GM11168 (cell line): ENCODE results near the gene ZMPSTE24.

Source experiments
- in situ Hi-C: fragments of 300-500 bp; cut with MboI; formaldehyde crosslinking; loops from one replicate; pipeline ENCODE4 v1.12.0; 2022; ENCODE audit warnings: low sequenced_read_pairs; ENCODE audit not compliant: unreplicated experiment

The ZMPSTE24 gene

DNA sequence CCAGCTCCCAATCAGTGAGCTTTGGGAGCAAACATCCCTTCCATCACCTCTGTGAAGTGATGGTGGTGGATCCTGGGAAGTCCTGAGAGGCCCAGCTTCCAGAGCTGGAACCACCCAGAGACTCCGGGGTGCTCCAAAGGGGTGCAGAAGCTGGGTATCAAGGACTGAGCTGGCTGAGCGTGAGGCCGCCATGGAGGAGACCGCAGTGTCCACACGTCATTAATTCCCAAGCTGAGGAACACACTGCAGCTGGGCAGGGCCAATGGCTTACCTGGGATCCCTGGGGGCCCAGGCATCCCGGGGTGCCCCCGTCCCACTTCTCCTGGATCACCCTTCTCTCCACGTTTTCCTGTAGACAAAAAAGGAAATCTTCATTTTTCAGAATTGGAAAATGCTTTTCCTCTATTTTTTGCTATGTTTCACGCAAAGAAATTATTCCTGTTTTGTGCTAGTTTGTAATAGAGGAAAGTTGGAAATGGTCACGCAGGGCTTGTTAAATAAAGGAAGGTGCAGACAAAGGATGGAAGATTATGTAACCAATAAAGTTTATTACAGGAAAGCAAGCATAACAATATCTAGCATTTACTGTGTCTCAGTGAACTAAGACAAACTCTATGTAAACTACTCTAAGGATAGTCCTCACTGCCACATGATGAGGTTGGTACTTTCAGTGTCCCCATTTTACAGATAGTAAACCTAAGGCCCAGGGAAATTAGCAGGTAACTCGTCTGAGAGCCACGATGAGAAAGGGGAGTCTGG is 43.7 kb downstream of the ZMPSTE24 start:
- in situ Hi-C loops, result no loop called here

DNA sequence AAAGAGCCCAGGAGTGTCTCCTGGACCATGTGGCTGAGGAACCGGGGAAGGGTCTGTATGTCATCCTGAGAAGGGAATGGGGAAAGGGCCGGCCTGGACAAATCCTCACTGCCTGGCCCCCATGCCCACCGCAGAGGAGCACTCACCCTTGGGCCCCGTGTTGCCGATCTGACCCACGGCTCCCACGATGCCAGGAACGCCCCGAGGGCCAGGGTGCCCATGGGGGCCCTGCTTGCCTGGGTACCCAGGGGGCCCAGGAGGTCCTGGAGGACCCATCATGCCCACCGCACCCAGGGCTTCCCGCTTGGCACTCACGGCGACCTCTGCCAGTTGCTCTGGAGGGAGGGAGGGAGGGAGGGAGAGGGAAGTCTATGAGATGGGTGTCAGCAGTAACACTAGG is 44.4 kb downstream of the ZMPSTE24 start:
- in situ Hi-C loops, result no loop called here

DNA sequence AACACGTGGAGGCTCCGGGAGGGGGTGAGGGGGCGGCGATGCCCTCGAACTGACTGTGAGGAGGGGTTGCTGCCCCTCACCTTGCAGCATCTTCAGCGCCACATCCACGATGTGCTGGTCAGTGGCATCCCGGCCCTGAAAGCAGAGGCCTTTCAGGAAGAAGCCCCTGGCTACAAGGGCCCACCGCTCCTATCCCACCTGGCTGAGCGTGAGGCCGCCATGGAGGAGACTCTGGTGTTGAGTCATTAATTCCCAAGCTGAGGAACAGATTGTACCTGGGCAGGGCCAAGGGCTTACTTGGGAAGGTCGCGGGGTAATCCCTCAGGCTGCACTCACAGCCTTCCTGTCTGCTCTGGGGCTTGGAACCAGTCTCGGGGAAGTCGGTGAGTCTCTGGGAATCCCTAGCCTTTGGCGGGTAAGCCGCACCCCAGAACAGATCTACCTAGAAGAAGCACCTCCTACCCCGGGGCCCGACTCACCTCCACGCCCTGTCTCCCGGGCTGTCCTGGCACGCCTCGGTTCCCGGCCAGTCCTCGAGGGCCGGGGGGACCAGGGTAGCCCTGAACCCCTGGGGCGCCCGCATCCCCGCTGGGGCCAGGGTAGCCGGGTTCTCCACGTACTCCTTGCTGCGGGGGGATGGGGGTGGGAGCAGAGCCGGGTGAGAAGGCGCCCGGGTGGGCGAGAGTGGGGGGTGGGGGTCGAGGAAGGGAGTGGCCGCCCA is 45.2 kb downstream of the ZMPSTE24 start:
- in situ Hi-C loops, result no loop called here

DNA sequence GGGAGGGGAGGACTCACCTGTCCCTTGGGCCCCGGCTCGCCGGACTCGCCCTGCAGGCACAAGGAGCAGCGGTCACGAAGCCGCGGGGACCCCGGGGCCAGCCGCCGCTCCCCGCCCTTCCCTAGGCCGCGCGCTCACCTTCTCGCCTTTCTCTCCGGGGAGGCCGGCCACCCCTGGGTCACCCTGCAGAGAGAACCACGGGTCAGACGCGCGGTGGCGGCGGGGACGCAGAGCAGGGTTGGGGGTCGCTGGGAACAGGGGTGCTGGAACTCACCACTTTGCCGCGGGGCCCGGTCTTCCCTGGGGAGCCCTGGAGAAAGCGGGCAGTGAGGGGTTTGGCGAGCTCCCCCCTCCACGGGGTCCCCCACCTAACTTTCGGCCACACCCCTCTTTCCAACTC is 45.8 kb downstream of the ZMPSTE24 start:
- in situ Hi-C loops, result no loop called here

DNA sequence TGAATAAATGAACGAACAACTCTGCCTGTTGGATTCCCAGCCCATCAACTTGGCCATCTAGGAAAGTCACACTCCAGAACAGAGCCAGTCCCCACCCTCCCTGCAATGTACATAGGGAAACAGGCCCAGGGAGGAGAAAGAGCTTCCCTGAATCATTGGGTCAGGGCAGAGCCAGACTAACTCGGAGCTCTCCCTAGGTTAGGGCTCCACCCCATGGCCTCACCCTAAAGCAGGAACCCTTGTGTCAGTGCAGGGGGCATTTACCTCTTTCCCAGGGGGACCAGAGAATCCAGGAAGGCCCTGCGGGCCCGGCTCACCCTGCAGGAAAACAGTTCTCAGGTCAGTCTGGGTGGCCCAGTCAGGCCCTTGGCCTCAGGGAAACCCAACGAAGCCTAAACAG is 47.4 kb downstream of the ZMPSTE24 start:
- in situ Hi-C loops, result no loop called here

DNA sequence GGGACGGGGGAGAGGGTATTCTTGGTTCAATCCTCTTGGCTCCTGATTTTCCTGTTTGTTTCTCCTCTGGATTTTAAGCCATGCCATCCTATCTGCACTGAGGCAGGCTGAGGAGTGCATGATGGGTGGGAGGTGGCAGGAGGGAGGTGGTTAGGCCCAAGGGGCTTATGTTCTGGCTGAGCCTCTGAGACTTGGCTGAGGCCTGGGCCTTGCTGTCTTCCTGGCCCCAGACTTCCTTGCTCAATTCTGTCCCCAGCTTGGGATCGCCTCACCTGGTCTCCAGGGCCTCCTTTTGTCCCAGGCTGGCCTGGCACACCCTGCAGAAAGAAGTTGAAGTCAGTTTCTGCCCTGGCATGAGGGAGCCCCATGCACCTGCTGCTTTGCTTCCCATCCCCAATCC is 47.8 kb downstream of the ZMPSTE24 start:
- in situ Hi-C loops, result no loop called here

DNA sequence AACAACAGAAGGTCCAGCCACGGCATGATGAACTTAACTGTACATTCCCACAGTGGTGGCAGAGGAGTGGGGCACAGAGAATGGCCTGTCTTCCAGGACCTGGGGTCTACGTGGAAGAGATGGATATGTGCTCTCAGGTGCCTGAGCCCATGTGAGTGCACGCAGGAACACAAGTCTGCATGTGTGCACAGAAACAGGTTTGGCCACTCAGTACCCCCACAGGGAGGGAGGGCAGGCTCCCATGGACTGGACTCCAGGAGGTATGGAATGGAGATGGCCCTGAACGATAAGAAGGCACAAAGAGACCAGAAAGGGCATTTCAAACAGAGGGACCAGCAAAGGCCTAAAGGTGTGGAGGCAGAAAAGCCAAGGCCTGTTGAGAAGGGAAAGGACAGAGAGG is 48.3 kb downstream of the ZMPSTE24 start:
- in situ Hi-C loops, result no loop called here

DNA sequence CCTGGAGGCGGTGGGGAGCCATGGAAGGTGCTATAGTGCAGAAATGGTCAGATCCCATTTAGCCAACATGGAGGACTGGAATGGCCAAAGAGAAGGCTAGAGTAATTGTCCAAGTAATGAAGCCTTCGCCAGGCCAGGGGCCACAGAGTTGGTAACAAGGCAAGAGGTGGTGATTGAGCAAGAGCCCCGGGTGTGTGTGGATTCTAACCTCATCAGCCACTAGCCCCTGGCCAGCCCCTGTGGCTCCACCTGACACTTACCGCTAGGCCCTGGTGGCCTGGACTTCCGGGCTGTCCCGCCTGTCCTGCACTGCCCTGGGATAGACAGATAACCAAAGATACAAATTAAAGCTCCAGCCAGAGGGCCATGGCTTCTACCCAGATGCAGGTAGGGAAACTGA is 49.1 kb downstream of the ZMPSTE24 start:
- in situ Hi-C loops, result no loop called here

DNA sequence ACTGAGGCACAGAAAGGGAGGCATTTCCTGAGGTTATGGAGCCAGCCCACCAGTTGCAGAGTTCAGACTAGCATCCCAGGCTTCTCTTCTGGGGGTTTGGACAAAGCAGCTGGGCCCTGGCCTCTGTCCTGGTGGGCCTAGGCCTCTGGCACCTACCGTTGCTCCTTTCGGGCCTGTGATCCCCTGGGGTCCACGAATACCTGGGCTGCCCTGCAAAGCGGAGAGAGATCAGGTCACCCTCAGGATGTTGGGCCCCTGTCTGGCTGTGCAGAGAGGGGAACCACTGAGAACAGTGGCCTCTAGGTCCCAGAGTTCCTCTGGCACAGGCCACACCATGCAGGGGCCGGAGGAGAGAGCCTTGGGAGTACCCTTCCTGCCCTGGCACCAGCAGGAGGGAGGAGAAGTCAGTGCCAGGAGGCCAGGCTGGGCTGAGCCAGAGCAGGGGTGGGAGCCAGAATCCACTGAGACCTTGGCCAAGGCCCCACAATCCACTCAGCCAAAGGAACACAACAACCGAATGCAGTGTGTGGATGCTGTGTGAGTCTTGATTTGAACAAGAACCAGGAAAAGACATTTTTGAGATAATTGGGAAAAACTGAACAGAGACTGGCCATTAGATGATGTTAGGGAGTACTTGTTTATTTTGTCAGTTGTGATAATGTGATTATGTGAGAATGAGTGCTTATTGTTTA is 50.1 kb downstream of the ZMPSTE24 start:
- in situ Hi-C loops, result no loop called here

DNA sequence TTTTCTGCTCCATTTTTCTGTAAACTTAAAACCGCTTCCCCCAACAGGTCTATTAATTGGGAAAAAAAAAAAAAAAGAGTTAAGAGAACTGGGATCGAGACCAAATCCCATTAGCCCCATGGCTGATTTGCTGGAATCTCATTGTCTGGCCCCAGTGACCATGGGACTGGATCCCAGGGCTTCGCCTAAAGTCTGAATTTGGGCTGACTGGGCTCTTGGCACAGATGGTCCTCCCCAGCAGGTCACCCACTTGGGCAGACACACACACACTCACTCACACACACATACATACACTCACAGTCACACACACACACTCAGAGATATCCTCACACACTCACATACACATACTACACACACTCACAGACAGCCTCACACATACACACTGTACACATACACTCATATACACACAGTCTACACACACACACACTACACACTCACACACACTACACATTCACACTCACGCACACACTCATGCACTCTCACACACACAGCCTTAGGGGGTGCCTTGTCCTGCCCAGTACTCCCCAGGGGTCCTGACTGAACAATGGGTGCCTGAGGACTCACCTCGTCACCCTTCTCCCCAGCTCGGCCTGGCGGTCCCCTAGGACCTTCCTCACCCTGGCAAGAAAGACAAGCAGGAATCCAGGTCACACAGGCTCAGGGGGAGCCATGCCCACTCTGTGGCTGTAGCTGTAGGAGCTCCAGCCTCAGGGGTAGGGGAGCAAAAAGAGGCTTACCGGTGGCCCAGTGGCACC is 51.5 kb downstream of the ZMPSTE24 start:
- in situ Hi-C loops, result no loop called here

DNA sequence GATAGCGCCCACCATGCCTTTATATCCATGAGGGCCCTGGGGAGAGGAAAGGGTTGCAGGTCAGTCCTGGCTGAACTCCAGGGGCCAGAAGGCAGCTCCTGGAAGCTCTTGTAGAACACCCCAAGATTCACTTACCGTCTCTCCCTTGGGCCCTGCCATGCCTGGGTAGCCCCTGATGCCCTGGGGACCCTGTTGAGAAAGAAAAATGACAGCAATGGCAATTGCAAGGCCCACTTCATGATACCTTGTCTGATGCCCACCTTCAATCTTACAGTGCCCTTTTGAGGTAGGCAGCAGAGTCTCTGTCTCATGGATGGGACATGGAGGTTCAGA is 52.1 kb downstream of the ZMPSTE24 start:
- in situ Hi-C loops, result no loop called here

DNA sequence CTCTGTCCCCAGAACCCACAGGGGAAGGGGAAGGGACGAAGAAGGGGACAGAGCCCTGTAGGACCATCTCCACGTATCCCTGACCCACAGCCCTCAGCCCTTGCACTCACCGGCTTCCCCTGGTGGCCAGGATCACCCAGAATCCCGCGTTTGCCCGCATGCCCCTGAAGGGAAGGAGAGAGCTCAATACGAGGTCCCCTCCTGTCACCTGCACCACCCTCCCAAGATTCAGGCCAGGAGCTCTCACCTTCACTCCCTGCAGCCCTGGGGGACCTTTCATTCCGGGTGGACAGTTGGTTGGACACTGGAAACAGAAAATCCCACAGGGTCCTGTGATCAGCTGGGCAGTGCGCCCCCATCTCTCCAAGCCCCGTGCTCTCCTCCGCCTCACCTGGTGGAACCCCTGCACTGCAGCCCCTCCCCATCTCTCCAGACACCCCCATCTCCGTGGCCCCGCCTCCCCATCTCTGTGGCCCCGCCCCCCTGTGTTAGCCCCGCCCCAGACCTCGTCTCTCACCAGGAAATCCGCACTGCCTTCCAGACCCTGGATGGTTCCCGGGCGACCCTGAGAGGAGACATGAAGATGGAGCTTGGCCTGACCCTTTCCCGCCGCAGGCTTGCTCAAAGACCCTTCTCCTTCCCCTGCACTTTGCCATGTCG is 53.1 kb downstream of the ZMPSTE24 start:
- in situ Hi-C loops, result no loop called here

DNA sequence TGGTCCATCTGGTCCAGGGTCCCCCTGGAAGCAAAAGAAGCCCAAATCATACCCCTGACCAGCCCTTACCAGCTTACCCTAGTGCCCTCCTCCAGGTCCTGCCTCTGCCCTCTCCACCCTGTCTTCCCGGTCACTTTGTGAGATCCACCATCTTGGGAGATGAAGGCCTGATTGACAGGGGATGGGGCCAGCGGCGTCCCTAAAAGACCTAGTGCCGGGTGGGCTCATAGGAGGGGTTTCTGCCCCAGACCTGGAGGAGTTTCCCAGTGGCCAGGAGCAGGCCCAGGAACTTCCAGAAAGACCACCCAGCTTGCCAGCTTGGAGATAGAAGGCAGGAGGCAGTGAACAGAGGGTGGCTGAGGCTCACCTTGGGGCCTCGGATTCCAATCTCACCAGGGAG is 53.7 kb downstream of the ZMPSTE24 start:
- in situ Hi-C loops, result no loop called here

DNA sequence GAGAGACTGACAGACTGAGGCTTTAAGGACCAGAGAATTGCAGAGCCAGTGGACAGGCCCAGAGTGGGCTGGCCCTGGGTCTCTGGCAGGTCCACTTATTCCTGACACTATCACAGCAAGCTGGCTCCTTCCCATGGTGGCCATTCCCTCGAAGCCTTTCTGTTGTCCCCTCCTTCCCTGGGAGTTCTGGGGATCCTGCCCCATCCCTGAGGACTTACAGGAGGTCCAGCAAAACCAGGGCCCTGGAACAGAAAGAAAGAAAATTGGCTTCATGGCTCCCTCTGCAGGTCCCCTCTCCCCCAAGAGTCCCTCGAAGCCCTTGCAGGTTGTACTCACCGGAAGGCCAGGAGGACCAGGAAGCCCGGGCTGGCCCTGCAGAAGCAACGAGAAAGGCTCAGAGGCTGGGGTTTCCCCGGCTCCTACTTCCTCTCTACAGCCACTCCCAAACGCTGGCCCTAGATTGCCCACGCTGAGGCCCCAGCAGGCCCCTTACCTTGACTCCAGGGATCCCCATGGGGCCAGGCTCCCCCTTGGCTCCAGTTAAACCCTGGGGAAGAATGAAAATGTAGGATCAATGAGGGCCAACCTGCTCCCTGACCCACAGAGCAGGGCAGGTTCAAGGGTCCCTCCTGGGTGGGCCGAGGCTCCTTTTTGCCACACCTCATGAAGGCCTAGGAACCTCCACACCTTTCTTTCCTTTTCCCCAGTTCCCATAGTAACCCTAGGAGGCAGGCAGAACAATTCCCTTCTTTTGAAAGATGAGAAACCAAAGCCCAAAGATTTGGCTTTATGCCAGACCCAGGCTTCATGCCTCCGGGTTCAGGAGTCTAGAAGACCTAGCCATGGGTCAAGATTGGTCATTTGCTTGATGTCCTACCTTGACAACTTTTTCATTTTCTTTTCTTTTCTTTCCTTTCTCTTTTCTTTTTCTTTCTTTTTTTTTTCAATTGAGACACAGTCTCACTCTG is 54.5 kb downstream of the ZMPSTE24 start:
- in situ Hi-C loops, result no loop called here

DNA sequence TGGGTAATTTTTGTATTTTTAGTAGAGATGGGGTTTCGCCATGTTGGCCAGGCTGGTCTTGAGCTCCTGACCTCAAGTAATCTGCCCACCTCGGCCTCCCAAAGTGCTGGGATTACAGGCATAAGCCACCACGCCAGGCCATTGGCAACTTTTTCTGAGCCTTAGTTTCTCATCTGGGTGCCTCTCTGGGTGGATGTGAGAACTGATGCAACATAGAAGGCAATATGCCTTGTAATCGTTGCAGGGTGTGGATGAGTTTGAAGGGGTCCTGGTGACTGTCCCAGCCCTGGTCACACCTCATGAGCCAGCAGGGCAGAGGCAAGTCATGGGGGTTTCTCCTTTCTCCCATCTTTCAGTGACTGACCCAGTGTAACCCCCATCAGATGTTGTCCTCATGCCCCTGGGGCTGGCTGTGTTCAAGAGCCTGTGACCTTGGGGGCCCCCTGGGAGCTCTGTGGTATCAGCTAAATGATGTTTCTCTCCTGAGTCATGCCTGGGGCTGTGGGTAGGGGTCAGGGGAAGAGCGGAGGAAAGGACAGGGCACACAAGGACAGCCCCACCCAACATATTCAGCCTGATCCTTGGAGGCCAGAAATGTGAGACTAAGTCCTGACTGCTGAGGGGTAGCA is 55.4 kb downstream of the ZMPSTE24 start:
- in situ Hi-C loops, result no loop called here

DNA sequence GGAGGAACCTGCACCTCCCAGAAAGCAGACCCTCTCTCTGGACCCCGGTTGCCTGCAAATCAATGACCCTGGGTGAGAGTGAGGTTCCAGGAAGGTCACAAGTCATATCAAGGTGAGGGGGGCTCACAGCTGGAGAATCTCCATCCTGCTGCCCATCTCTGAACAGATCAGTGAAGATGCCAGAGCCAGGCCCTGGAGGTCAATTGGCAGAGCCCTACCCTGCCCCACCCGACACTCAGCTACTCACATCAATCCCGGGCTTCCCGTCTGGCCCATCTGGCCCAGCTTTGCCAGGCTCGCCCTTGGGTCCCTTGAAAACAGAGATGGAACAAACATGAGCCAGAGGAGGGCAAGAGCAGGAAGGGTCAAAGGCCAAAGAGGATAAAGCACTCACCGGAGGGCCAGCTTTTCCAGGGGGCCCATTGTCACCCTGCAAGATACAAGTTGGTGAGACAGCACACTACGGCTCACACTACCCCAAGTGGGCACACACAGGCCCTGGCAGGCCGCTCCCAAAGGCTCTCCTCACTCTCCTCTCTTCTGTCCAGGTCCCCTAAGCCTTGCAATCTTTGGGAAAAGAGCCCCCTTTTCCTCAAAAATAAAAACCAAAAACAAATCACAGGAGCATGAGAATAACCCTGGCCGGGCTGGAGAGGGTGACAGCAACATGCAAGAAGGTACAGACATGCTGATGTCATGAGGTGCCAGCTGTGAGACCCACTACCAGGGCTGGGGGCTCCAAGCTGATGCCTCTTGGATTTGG is 56.1 kb downstream of the ZMPSTE24 start:
- in situ Hi-C loops, result no loop called here

DNA sequence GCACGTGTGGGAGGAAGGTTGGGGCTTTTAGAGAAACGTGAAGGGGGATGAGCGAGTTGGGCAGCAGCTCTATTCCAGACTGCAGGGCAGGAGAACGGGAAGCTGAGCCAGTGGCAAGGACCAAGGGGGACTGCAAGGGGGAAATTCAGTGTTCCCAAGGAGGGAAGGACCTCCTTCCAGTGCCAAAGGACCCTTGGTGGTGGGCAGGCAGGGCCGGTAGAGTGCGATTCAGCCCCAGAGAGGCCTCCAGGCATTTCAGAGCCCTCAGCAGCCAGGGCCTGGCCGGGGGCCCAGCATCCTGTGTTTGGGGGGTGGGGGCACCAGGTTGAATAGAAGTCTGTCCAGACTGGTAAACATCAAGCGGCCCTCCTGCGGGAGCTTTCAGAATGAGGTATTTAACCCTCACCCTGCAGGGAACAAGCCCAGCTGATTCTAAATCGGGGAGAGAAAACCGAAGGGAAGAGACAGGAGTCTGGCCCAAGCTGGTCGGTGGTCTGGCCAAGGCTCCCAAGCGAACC is 56.7 kb downstream of the ZMPSTE24 start:
- in situ Hi-C loops, result no loop called here
